GM12892 (cell line): ENCODE results near the gene SPON1.

Experiments used
- POLR2A ChIP-seq: IDR thresholded peaks from 2 replicates; pipeline ENCODE4 v1.6.1; 2011; ENCODE audit warnings: low read depth, low read length, control low read depth
- POLR2AphosphoS5 ChIP-seq: IDR thresholded peaks from 2 replicates; pipeline ENCODE4 v1.6.1; 2011; ENCODE audit warnings: low read depth, low read length, control low read depth
- TAF1 ChIP-seq: IDR thresholded peaks from 2 replicates; pipeline ENCODE4 v1.6.1; 2011; ENCODE audit warnings: low read depth, mild to moderate bottlenecking, control low read depth, low read length, borderline replicate concordance

DNA sequence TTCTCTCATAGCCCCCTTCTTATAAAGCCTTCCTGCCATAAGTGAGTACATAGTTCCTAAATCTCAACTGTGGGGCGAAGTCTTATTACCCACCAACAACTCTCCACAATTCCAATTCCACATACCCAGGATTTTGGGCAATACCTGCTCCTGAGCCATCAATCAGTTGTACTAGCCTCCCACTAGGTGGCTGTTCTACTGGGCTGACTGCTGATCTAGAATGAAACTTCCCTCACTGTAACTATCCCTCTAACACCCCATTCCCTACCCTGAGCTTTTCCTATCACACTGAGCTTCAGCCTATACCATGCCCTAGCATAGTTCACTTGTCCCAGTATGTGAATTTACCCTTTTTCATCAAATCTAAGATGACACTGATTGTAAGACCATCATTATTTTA is 344.0 kb downstream of the SPON1 start:
- TF ChIP-seq TAF1 (no peak), POLR2AphosphoS5 (no peak), POLR2A (no peak)
